K562 (cell line): ENCODE results near the gene CLCN6. TPM values are rescaled to one million over a fixed set of nuclear protein-coding genes. Genes with fewer than 3 reads are reported as not detected.

Experiments
- HCFC1 ChIP-seq: IDR thresholded peaks from 2 replicates; pipeline ENCODE4 v1.6.1; 2012; ENCODE audit warnings: low read depth, low read length, improper control_type of control experiment
- JUN ChIP-seq, 2 experiments: sonication (generic) in 1 of 2; formaldehyde crosslinking in 1 of 2; IDR thresholded peaks; 2 replicates each; pipeline versions ENCODE4 v1.6.1 to v1.8.0; 2012 to 2022; ENCODE audit warnings: borderline replicate concordance in 2 of 2, mild to moderate bottlenecking in 2 of 2, improper control_type of control experiment in 1 of 2, low read depth in 1 of 2, low read length in 1 of 2, missing genetic modification reagents in 1 of 2
- KLF13 ChIP-seq: fragments of 450-650 bp; IDR thresholded peaks from 2 replicates; pipeline ENCODE4 v1.6.1; 2016; ENCODE audit warnings: missing genetic modification characterization, low read depth, mild to moderate bottlenecking, missing compliant biosample characterization, moderate library complexity, borderline replicate concordance
- NELFE ChIP-seq: IDR thresholded peaks from 2 replicates; pipeline ENCODE4 v1.6.1; 2011; ENCODE audit warnings: mild to moderate bottlenecking; ENCODE audit not compliant: insufficient read depth, insufficient read length
- TRIM28 ChIP-seq: fragments of 450-650 bp; IDR thresholded peaks from 2 replicates; pipeline ENCODE4 v1.6.1; 2017
- TSHZ1 ChIP-seq: fragments of 250-450 bp; sonication (Bioruptor Pico); IDR thresholded peaks from 2 replicates; pipeline ENCODE4 v1.4.0; 2020; ENCODE audit warnings: mild to moderate bottlenecking, moderate library complexity
- ZFP36 ChIP-seq: fragments of 150-350 bp; IDR thresholded peaks from 2 replicates; pipeline ENCODE4 v1.6.1; 2018; ENCODE audit warnings: low read length, low read depth; ENCODE audit not compliant: partially characterized antibody
- ZNF121 ChIP-seq: sonication (generic); formaldehyde crosslinking; conservative IDR thresholded peaks from 2 replicates; pipeline ENCODE4 v1.8.0; 2022; ENCODE audit warnings: missing genetic modification reagents
- ZNF184 ChIP-seq: sonication (generic); formaldehyde crosslinking; IDR thresholded peaks from 2 replicates; pipeline ENCODE4 v1.5.0; 2020; ENCODE audit warnings: missing genetic modification reagents
- ZNF324 ChIP-seq: fragments of 250-450 bp; sonication (Bioruptor Pico); IDR thresholded peaks from 2 replicates; pipeline ENCODE4 v1.4.0; 2020; ENCODE audit warnings: mild to moderate bottlenecking
- polyA plus RNA-seq, 8 experiments: library from polyadenylated mRNA; depleted of rRNA in 4 of 8; stranded (reverse) in 5 of 8; unstranded in 3 of 8; fragments of >200 nt; fragmentation: Nextera tagmentation in 2 of 8; fragmentation: Illumina TruSeq in 1 of 8; extraction: Ambion mirVana in 2 of 8; extraction: Trizol in 1 of 8; gene quantifications; 2 replicates each; pipeline versions ENCODE4 v1.2.1 to v1.2.3, GENCODE V29; 2011 to 2014; ENCODE audit warnings: inconsistent platforms in 1 of 8, missing spikeins in 1 of 8
- total RNA-seq, 7 experiments: library from RNA; depleted of rRNA in 6 of 7; stranded (reverse); fragments of >200 nt in 6 of 7; fragmentation: Illumina TruSeq in 2 of 7; extraction: Trizol in 2 of 7; gene quantifications; 2 replicates each; pipeline versions ENCODE4 v1.2.1 to v1.2.3, GENCODE V29; 2011 to 2021; ENCODE audit warnings: low replicate concordance in 1 of 7
- TF ChIP-seq, protein P1 (sequence below): sonication (generic); formaldehyde crosslinking; IDR thresholded peaks from 2 replicates; pipeline ENCODE4 v1.8.0; 2022; ENCODE audit warnings: missing genetic modification reagents, mild to moderate bottlenecking, borderline replicate concordance
- TF ChIP-seq, protein P2 (sequence below): fragments of 450-650 bp; IDR thresholded peaks from 2 replicates; pipeline ENCODE4 v1.6.1; 2018; ENCODE audit not compliant: partially characterized antibody
- TF ChIP-seq, protein P3 (sequence below), 2 experiments: fragments of 200-800 bp in 1 of 2; sonication (Bioruptor generic) in 1 of 2; sonication (generic) in 1 of 2; formaldehyde crosslinking in 1 of 2; IDR thresholded peaks in 1 of 2; conservative IDR thresholded peaks in 1 of 2; 2 replicates each; pipeline versions ENCODE4 v1.5.0 to v1.6.1; 2016 to 2020; ENCODE audit warnings: missing compliant biosample characterization in 1 of 2, missing genetic modification characterization in 1 of 2, missing genetic modification reagents in 1 of 2

The CLCN6 gene
- total and polyA plus RNA-seq, 9 of the 15 experiments (the other 6 are each of a cell fraction or from before 2014, with no cell fraction given): 2.0 to 21.8 (median 13.6) TPM

DNA sequence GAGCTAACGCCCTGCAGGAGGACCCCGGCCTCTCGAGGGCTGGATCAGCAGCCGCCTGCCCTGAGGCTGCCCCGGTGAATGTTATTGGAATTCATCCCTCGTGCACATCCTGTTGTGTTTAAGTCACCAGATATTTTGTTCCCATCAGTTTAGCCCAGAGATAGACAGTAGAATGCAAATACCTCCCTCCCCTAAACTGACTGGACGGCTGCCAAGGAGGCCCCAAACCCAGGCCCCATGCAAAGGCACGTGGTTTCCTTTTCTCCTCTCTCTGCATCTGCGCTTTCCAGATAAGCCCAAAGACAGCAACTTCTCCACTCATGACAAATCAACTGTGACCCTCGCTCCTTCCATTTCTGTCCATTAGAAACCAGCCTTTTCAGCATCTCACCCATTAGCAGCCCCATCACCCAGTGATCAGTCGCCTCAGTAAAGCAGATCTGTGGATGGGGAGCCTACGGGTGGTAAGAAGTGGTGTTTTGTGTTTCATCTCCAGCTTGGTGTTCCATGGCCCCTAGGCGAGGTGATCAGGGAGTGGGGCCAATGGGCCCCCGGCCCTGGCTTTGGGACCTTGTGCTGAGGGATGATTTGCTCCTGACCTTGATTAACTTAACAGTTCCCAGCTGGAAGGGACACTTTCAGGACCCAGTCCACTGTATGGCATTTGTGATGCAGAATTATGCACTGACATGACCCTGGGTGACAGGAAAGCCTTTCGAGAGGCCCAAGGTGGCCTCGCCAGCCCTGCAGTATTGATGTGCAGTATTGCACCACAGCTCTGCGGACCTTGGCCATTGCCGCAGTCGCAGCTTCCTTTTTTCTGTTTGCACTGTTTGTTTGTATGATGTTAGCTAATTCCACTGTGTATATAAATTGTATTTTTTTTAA is 36.4 kb downstream of the CLCN6 start (continued):
- TF ChIP-seq KLF13 (tag) (0 out of 2 replicates have a peak, but pooled peaks have one; percentile 4), NELFE (no peak), ZNF184 (CRISPR knock-in tag) (no peak), JUN (IDR thresholded peaks at IDR 0.05; ENCODE audit: borderline replicate concordance, low read depth, low read length) (peak; percentile 80; the same call in 1 of the 2 replicates), JUN (CRISPR knock-in tag; IDR thresholded peaks at IDR 0.05; ENCODE audit: borderline replicate concordance) (no peak), ZNF324 (CRISPR knock-in tag) (no peak), ZNF121 (CRISPR knock-in tag) (no peak), TSHZ1 (CRISPR knock-in tag) (no peak; the same call in 1 of the 2 replicates), TRIM28 (0 out of 2 replicates have a peak, but pooled peaks have one; percentile 43), HCFC1 (no peak), ZFP36 (no peak)
- TF ChIP-seq, protein P1, sequence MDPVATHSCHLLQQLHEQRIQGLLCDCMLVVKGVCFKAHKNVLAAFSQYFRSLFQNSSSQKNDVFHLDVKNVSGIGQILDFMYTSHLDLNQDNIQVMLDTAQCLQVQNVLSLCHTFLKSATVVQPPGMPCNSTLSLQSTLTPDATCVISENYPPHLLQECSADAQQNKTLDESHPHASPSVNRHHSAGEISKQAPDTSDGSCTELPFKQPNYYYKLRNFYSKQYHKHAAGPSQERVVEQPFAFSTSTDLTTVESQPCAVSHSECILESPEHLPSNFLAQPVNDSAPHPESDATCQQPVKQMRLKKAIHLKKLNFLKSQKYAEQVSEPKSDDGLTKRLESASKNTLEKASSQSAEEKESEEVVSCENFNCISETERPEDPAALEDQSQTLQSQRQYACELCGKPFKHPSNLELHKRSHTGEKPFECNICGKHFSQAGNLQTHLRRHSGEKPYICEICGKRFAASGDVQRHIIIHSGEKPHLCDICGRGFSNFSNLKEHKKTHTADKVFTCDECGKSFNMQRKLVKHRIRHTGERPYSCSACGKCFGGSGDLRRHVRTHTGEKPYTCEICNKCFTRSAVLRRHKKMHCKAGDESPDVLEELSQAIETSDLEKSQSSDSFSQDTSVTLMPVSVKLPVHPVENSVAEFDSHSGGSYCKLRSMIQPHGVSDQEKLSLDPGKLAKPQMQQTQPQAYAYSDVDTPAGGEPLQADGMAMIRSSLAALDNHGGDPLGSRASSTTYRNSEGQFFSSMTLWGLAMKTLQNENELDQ (CRISPR knock-in tag): no peak
- TF ChIP-seq, protein P2, sequence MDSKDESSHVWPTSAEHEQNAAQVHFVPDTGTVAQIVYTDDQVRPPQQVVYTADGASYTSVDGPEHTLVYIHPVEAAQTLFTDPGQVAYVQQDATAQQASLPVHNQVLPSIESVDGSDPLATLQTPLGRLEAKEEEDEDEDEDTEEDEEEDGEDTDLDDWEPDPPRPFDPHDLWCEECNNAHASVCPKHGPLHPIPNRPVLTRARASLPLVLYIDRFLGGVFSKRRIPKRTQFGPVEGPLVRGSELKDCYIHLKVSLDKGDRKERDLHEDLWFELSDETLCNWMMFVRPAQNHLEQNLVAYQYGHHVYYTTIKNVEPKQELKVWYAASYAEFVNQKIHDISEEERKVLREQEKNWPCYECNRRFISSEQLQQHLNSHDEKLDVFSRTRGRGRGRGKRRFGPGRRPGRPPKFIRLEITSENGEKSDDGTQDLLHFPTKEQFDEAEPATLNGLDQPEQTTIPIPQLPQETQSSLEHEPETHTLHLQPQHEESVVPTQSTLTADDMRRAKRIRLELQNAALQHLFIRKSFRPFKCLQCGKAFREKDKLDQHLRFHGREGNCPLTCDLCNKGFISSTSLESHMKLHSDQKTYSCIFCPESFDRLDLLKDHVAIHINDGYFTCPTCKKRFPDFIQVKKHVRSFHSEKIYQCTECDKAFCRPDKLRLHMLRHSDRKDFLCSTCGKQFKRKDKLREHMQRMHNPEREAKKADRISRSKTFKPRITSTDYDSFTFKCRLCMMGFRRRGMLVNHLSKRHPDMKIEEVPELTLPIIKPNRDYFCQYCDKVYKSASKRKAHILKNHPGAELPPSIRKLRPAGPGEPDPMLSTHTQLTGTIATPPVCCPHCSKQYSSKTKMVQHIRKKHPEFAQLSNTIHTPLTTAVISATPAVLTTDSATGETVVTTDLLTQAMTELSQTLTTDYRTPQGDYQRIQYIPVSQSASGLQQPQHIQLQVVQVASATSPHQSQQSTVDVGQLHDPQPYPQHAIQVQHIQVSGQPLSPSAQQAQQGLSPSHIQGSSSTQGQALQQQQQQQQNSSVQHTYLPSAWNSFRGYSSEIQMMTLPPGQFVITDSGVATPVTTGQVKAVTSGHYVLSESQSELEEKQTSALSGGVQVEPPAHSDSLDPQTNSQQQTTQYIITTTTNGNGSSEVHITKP: peak; percentile 35
- TF ChIP-seq, protein P3, sequence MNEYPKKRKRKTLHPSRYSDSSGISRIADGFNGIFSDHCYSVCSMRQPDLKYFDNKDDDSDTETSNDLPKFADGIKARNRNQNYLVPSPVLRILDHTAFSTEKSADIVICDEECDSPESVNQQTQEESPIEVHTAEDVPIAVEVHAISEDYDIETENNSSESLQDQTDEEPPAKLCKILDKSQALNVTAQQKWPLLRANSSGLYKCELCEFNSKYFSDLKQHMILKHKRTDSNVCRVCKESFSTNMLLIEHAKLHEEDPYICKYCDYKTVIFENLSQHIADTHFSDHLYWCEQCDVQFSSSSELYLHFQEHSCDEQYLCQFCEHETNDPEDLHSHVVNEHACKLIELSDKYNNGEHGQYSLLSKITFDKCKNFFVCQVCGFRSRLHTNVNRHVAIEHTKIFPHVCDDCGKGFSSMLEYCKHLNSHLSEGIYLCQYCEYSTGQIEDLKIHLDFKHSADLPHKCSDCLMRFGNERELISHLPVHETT (CRISPR knock-in tag; conservative IDR thresholded peaks at IDR 0.05 in 1 of 2, IDR thresholded peaks at IDR 0.05 in 1 of 2): peak in 1 of 2 experiments; percentile 83; a peak in 2 of 4 replicates
